ENCODE data around the gene PATJ. TPM values are rescaled to one million over a fixed set of nuclear protein-coding genes. Genes with fewer than 3 reads are reported as not detected.

PATJ gene
- total and polyA plus RNA-seq, 2 experiments from 2014 or later, result 35.3 to 68.4 TPM

- no peak overlapping the region for H3K4me3 ChIP-seq
- Mint-ChIP-seq H3K27me3 (ENCODE audit: insufficient read depth, low read depth, poor library complexity) (no peaks in the 10 kb centered on the region), H3K27ac (no peak overlapping the region), H3K9me3 (no peaks in the 10 kb centered on the region), H3K4me3 (no peak overlapping the region), H3K4me1 (no peaks in the 10 kb centered on the region), H3K36me3 (ENCODE audit: low read depth) (peaks cover 16% of the 10 kb centered on the region; the same call in 2 of the 3 replicates)
- TF ChIP-seq EZH2 (IDR thresholded peaks at IDR 0.05; ENCODE audit: low read depth, unreplicated experiment), result no peak
- TF ChIP-seq JUNB (IDR thresholded peaks at IDR 0.05; ENCODE audit: unreplicated experiment), result no peak
- no peak for TF ChIP-seq ZNF462 (CRISPR knock-in tag; IDR thresholded peaks at IDR 0.05)
- no peak for TF ChIP-seq CREB1 (CRISPR knock-in tag; IDR thresholded peaks at IDR 0.05; ENCODE audit: low read depth)
- no peak for TF ChIP-seq CTCF (conservative IDR thresholded peaks at IDR 0.05; ENCODE audit: low read depth in 2 of 2)
- no peak for TF ChIP-seq REST (IDR thresholded peaks at IDR 0.05; ENCODE audit: unreplicated experiment)
- no peak for TF ChIP-seq STAT1 (IDR thresholded peaks at IDR 0.05; ENCODE audit: unreplicated experiment)
- H3K27me3 ChIP-seq (ENCODE audit: insufficient read depth), result no peaks in the 10 kb centered on the region
- H3K79me2 ChIP-seq (replicated peaks; ENCODE audit: insufficient read depth), result no peaks in the 10 kb centered on the region
- no peaks in the 10 kb centered on the region for H3K36me3 ChIP-seq (ENCODE audit: insufficient read depth)
- ATAC-seq (no peak), DNase-seq (ENCODE audit: low spot score) (no peak)
- no peaks in the 10 kb centered on the region for H3K4me1 ChIP-seq (ENCODE audit: insufficient read depth)
- H3K27ac ChIP-seq (ENCODE audit: low read depth), result no peak overlapping the region
- peaks cover 16% of the 10 kb centered on the region for H4K20me1 ChIP-seq (replicated peaks; ENCODE audit: insufficient read depth)
- no peaks in the 10 kb centered on the region for H3K9me2 ChIP-seq (ENCODE audit: insufficient read depth)
- no peak overlapping the region for H2AFZ ChIP-seq
- no peak overlapping the region for H3K4me2 ChIP-seq
- H3F3A ChIP-seq (replicated peaks; ENCODE audit: low read depth), result no peaks in the 10 kb centered on the region
Measured at GRCh38 chr1:61781151-61781550, 38.9 kb downstream of the PATJ start.
